PFSK-1 (cell line): ENCODE measurements around the gene CCAR1. TPM values are rescaled to one million over a fixed set of nuclear protein-coding genes. Genes with fewer than 3 reads are reported as not detected.

Experiments used
- FOXP2 ChIP-seq: optimal IDR thresholded peaks from 2 replicates; pipeline ENCODE3; 2011; ENCODE audit warnings: borderline replicate concordance, control low read depth, inconsistent platforms; ENCODE audit not compliant: insufficient read depth; ENCODE audit errors: extremely low read length, extremely low read depth
- POLR2AphosphoS5 ChIP-seq: IDR thresholded peaks from 2 replicates; pipeline ENCODE4 v1.6.1; 2012; ENCODE audit warnings: low read depth, mild to moderate bottlenecking, control low read depth, low read length, moderate library complexity
- REST ChIP-seq, 2 experiments: IDR thresholded peaks; 2 replicates each; pipeline versions ENCODE4 v1.6.1 to v1.8.0; 2011 to 2012; ENCODE audit warnings: low read depth in 2 of 2, low read length in 2 of 2, control low read depth in 1 of 2, inconsistent platforms in 1 of 2, mild to moderate bottlenecking in 1 of 2, moderate library complexity in 1 of 2; ENCODE audit not compliant: insufficient read depth in 1 of 2
- SIN3A ChIP-seq: IDR thresholded peaks from 2 replicates; pipeline ENCODE4 v1.6.1; 2012; ENCODE audit warnings: mild to moderate bottlenecking, low read length, moderate library complexity, borderline replicate concordance; ENCODE audit not compliant: insufficient read depth
- TAF1 ChIP-seq: IDR thresholded peaks from 2 replicates; pipeline ENCODE4 v1.6.1; 2012; ENCODE audit warnings: low read length, control low read depth, borderline replicate concordance; ENCODE audit not compliant: insufficient read depth
- polyA plus RNA-seq: library from polyadenylated mRNA; unstranded; fragments of >200 nt; gene quantifications from one replicate; pipeline ENCODE4 v1.2.1, GENCODE V29; 2012; ENCODE audit warnings: low read depth, missing spikeins; ENCODE audit not compliant: insufficient read length

Gene CCAR1
- 33.2 TPM for polyA plus RNA-seq

GRCh38 chr10:68720793-68721672, at the start of gene CCAR1:
TSS of gene CCAR1 (plus strand) at chr10:68721239. CDS start at chr10:68722505, 1,266 bp downstream.
- TF ChIP-seq FOXP2 = peak; percentile 18
- TF ChIP-seq POLR2AphosphoS5 = peak; percentile 84
- TF ChIP-seq SIN3A = peak; percentile 8; the same call in 1 of the 2 replicates
- TF ChIP-seq REST (IDR thresholded peaks at IDR 0.05; ENCODE audit: insufficient read depth in 1 of 2, low read depth in 2 of 2, low read length in 2 of 2) = no peak; a peak in 1 of 4 replicates
- peak; percentile 85 for TF ChIP-seq TAF1

- TF ChIP-seq REST (IDR thresholded peaks at IDR 0.05; ENCODE audit: insufficient read depth in 1 of 2, low read depth in 2 of 2, low read length in 2 of 2) (no peak), SIN3A (no peak)
These were observed 36.6 kb upstream of the CCAR1 start for GRCh38 chr10:68684413-68684812.

GRCh38 chr10:68696018-68696417, 25.0 kb upstream of the CCAR1 start:
- TF ChIP-seq SIN3A (no peak), FOXP2 (no peak), REST (IDR thresholded peaks at IDR 0.05; ENCODE audit: insufficient read depth in 1 of 2, low read depth in 2 of 2, low read length in 2 of 2) (no peak), TAF1 (no peak), POLR2AphosphoS5 (no peak)

- TF ChIP-seq REST (IDR thresholded peaks at IDR 0.05; ENCODE audit: insufficient read depth in 1 of 2, low read depth in 2 of 2, low read length in 2 of 2) = no peak
- no peak for TF ChIP-seq FOXP2
These were observed 23.9 kb upstream of the CCAR1 start for GRCh38 chr10:68697106-68697505.

GRCh38 chr10:68700197-68700596, 20.8 kb upstream of the CCAR1 start:
- TF ChIP-seq POLR2AphosphoS5 = no peak
- no peak for TF ChIP-seq FOXP2
- TF ChIP-seq TAF1 = no peak
- no peak for TF ChIP-seq SIN3A
- TF ChIP-seq REST (IDR thresholded peaks at IDR 0.05; ENCODE audit: insufficient read depth in 1 of 2, low read depth in 2 of 2, low read length in 2 of 2) = no peak
